ENCODE data around the gene RBM24.
"Not testable (repeated sequence)": the region's sequence is repeated elsewhere in the genome, so short reads cannot be mapped to it uniquely, and the experiment has no call there.

Gene RBM24

GRCh38 chr6:17291778-17292177 lies 10.6 kb downstream of the RBM24 start:
- DNase-seq (ENCODE audit: low spot score), result no peak

GRCh38 chr6:17292600-17293133 lies 11.5 kb downstream of the RBM24 start:
- DNase-seq (ENCODE audit: low spot score), result no peak

- DNase-seq (ENCODE audit: low spot score), result no peak
These were observed 12.2 kb downstream of the RBM24 start for GRCh38 chr6:17293395-17293794.

- DNase-seq (ENCODE audit: low spot score), result no peak
These were observed 16.3 kb downstream of the RBM24 start for GRCh38 chr6:17297271-17298080.

GRCh38 chr6:17298257-17298656 lies 17.1 kb downstream of the RBM24 start:
- DNase-seq (ENCODE audit: low spot score), result no peak

GRCh38 chr6:17299222-17299621 lies 18.1 kb downstream of the RBM24 start:
- no peak for DNase-seq (ENCODE audit: low spot score)

- no peak for DNase-seq (ENCODE audit: low spot score)
These were observed 18.6 kb downstream of the RBM24 start for GRCh38 chr6:17299750-17300149.

- no peak for DNase-seq (ENCODE audit: low spot score)
These were observed 19.5 kb downstream of the RBM24 start for GRCh38 chr6:17300637-17301036.

GRCh38 chr6:17303444-17303843 lies 22.3 kb downstream of the RBM24 start:
- DNase-seq (ENCODE audit: low spot score), result no peak

- no peak for DNase-seq (ENCODE audit: low spot score)
These were observed 24.2 kb downstream of the RBM24 start for GRCh38 chr6:17305219-17306001.

- DNase-seq (ENCODE audit: low spot score), result no peak
These were observed 30.6 kb downstream of the RBM24 start for GRCh38 chr6:17311595-17312311.

GRCh38 chr6:17313238-17313637 lies 32.1 kb downstream of the RBM24 start:
- not testable (repeated sequence) for DNase-seq (ENCODE audit: low spot score)

GRCh38 chr6:17313971-17314370 lies 32.8 kb downstream of the RBM24 start:
- DNase-seq (ENCODE audit: low spot score), result no peak

- DNase-seq (ENCODE audit: low spot score), result no peak
These were observed 34.1 kb downstream of the RBM24 start for GRCh38 chr6:17315262-17315661.

GRCh38 chr6:17318435-17319165 lies 37.4 kb downstream of the RBM24 start:
- DNase-seq (ENCODE audit: low spot score), result no peak

- DNase-seq (ENCODE audit: low spot score), result not testable (repeated sequence)
These were observed 39.1 kb downstream of the RBM24 start for GRCh38 chr6:17320266-17320665.

GRCh38 chr6:17331238-17331637 lies 50.1 kb downstream of the RBM24 start:
- DNase-seq (ENCODE audit: low spot score), result no peak

- no peak for DNase-seq (ENCODE audit: low spot score)
These were observed 53.1 kb downstream of the RBM24 start for GRCh38 chr6:17334265-17334664.

GRCh38 chr6:17336425-17336824 lies 55.3 kb downstream of the RBM24 start:
- no peak for DNase-seq (ENCODE audit: low spot score)

- no peak for DNase-seq (ENCODE audit: low spot score)
These were observed 58.1 kb downstream of the RBM24 start for GRCh38 chr6:17339308-17339670.

- DNase-seq (ENCODE audit: low spot score), result no peak
These were observed 60.1 kb downstream of the RBM24 start for GRCh38 chr6:17341117-17341805.

All from activated CD4-positive, alpha-beta T cell treated with anti-CD3 and anti-CD28 coated beads, Interleukin-2, Interleukin-4, amounts not matched to agents 100 ng/mL and 50 ng/mL, durations not matched to agents 16 hours and 8 hours (primary cell).